Kidney (tissue), 14 donors: ENCODE data around the gene BORCS5. TPM values are rescaled to one million over a fixed set of nuclear protein-coding genes. Genes with fewer than 3 reads are reported as not detected.

Experiments
- DNase-seq, 5 donors: peaks; one replicate each; pipeline ENCODE4 v3.0.0-alpha.2; 2013 to 2020
- FAIRE-seq: peaks from 2 replicates; lab custom pipeline; 2012; peaks lifted over from hg19 to GRCh38; lab: Jason Lieb, UNC
- H3K27ac ChIP-seq, 2 donors: one replicate each; pipeline ENCODE4 v1.7.0; 2013; ENCODE audit warnings: low read depth in 2 of 2, low read length in 2 of 2, inconsistent platforms in 1 of 2
- H3K27me3 ChIP-seq: one replicate; pipeline ENCODE4 v1.7.1; 2013; ENCODE audit warnings: low read length, inconsistent platforms; ENCODE audit not compliant: control insufficient read depth, insufficient read depth
- H3K36me3 ChIP-seq, 3 donors: one replicate each; pipeline versions ENCODE4 v1.7.0 to v1.7.1; 2013; ENCODE audit warnings: low read length in 3 of 3, control low read depth in 1 of 3, inconsistent platforms in 1 of 3; ENCODE audit not compliant: insufficient read depth in 3 of 3, control insufficient read depth in 2 of 3
- H3K4me1 ChIP-seq, 3 donors: one replicate each; pipeline versions ENCODE4 v1.7.0 to v1.7.1; 2013; ENCODE audit warnings: low read length in 3 of 3, inconsistent platforms in 1 of 3, low read depth in 1 of 3; ENCODE audit not compliant: control insufficient read depth in 2 of 3, insufficient read depth in 2 of 3
- H3K4me3 ChIP-seq, 3 donors: one replicate each; pipeline versions ENCODE4 v1.7.0 to v1.8.1; 2013; ENCODE audit warnings: low read length in 3 of 3, control low read depth in 1 of 3, inconsistent platforms in 1 of 3
- H3K9ac ChIP-seq, 3 donors: one replicate each; pipeline versions ENCODE4 v1.7.0 to v1.7.1; 2013; ENCODE audit warnings: low read length in 3 of 3, control low read depth in 1 of 3, inconsistent platforms in 1 of 3
- H3K9me3 ChIP-seq, 3 donors: one replicate each; pipeline versions ENCODE4 v1.7.0 to v1.7.1; 2013; ENCODE audit warnings: low read length in 3 of 3, control low read depth in 1 of 3, inconsistent platforms in 1 of 3; ENCODE audit not compliant: control insufficient read depth in 2 of 3, insufficient read depth in 1 of 3
- CTCF ChIP-seq: IDR thresholded peaks from 3 replicates; pipeline ENCODE4 v1.5.1; 2012; ENCODE audit warnings: mild to moderate bottlenecking, moderate library complexity, borderline replicate concordance; ENCODE audit not compliant: insufficient read depth; ENCODE audit errors: extremely low read depth
- intact Hi-C: fragments of 100-400 bp; cut with DNase I; formaldehyde crosslinking; loops from one replicate; pipeline ENCODE4 v1.11.1; 2022
- polyA plus RNA-seq: library from polyadenylated mRNA; stranded (reverse); fragments of 350-450 nt; fragmentation: Illumina TruSeq; extraction: RNeasy Lipid Tissue Mini Kit (QIAGEN cat#74804); gene quantifications from one replicate; pipeline ENCODE4 v1.2.3, GENCODE V29; 2014; ENCODE audit warnings: low read depth, low replicate concordance; ENCODE audit not compliant: insufficient read depth
- total RNA-seq: library from RNA; stranded (reverse); fragmentation: NEBNext Ultra II Directional; extraction: Animal tissue kit (Norgen Biotek cat#: 25700); gene quantifications from one replicate; pipeline ENCODE4 v1.2.1, GENCODE V29; 2021
- donor health status: control.
- donor health status: control.
- donor health status: control.
- donor health status: control.
- donor health status: control.
- donor health status: DM: yes; HTN: yes; CAD: no.
- donor health status: Normal renal cell carcinoma (clear cell type).

Gene BORCS5
- total and polyA plus RNA-seq, 2 donors from 2014 or later: 11.2 to 14.0 TPM

- H3K36me3 ChIP-seq: no peaks in the 10 kb centered on the region
- H3K27me3 ChIP-seq: no peaks in the 10 kb centered on the region
- H3K9ac ChIP-seq: no peak overlapping the region
- no peak overlapping the region for H3K4me3 ChIP-seq
- intact Hi-C loops: no loop called here
- no peak for TF ChIP-seq CTCF
- DNase-seq (no peak), FAIRE-seq (no peak)
- peaks cover 0 to 18% (median 5%) of the 10 kb centered on the region in 3 donors for H3K4me1 ChIP-seq
- H3K9me3 ChIP-seq: no peaks in the 10 kb centered on the region
- H3K27ac ChIP-seq: no peak overlapping the region
Observed at GRCh38 chr12:12510141-12510540, 153.3 kb downstream of the BORCS5 start.

GRCh38 chr12:12510551-12510950, 153.7 kb downstream of the BORCS5 start:
- H3K27ac ChIP-seq: no peak overlapping the region
- H3K4me1 ChIP-seq: peaks cover 0 to 14% (median under 1%) of the 10 kb centered on the region in 3 donors
- H3K36me3 ChIP-seq: no peaks in the 10 kb centered on the region
- no peak overlapping the region for H3K9ac ChIP-seq
- FAIRE-seq (no peak), DNase-seq (no peak)
- H3K4me3 ChIP-seq: no peak overlapping the region
- TF ChIP-seq CTCF: no peak
- H3K9me3 ChIP-seq: no peaks in the 10 kb centered on the region
- H3K27me3 ChIP-seq: no peaks in the 10 kb centered on the region
- intact Hi-C loops: no loop called here

GRCh38 chr12:12511021-12511783, 154.3 kb downstream of the BORCS5 start:
- Histone ChIP-seq H3K9me3 (no peaks in the 10 kb centered on the region), H3K27me3 (no peaks in the 10 kb centered on the region), H3K9ac (no peak overlapping the region), H3K36me3 (no peaks in the 10 kb centered on the region), H3K27ac (no peak overlapping the region), H3K4me3 (no peak overlapping the region), H3K4me1 (peaks cover 0 to 9% (median 0%) of the 10 kb centered on the region in 3 donors)
- intact Hi-C loops: no loop called here
- no peak for TF ChIP-seq CTCF
- DNase-seq (no peak), FAIRE-seq (no peak)
